HepG2 (cell line): Measurements from ENCODE around the gene TIFAB. TPM values are rescaled to one million over a fixed set of nuclear protein-coding genes. Genes with fewer than 3 reads are reported as not detected.

Experiments used
- ATAC-seq: fragments of 200-7000 bp; cut with Tn5 transposase; 3 replicates; pipeline ENCODE4 v1.9.1; 2020; ENCODE audit warnings: mild to moderate bottlenecking, moderate library complexity
- BruUV-seq: library from RNA; stranded (reverse); fragments of 400-500 nt; replicated peaks from 2 replicates; lab custom pipeline; 2021; lab: Mats Ljungman, UMichigan
- CTCF ChIA-PET: fragments of 300-600 bp; formaldehyde crosslinking; extraction: SDS; loops from one replicate; lab custom pipeline; 2021; ENCODE audit warnings: low total read pairs, inconsistent platforms, low intra/inter-chr PET ratio; lab: Yijun Ruan, JAX
- POLR2A ChIA-PET: fragments of 350-600 bp; sonication (Branson Sonifier 250); formaldehyde crosslinking; loops from one replicate; lab custom pipeline; 2020; ENCODE audit warnings: antibody characterized with exemption, inconsistent platforms; lab: Yijun Ruan, JAX
- DNase-seq: peaks from one replicate; pipeline ENCODE4 v3.0.0-alpha.2; 2015; ENCODE audit warnings: low spot score
- FAIRE-seq: peaks from 3 replicates; lab custom pipeline; 2011; peaks lifted over from hg19 to GRCh38; lab: Jason Lieb, UNC
- H2AFZ ChIP-seq: one replicate; pipeline ENCODE4 v1.6.1; 2011; ENCODE audit warnings: low read length, inconsistent platforms
- H3K27ac ChIP-seq: fragments of 300-600 bp; 3 replicates; pipeline ENCODE4 v1.8.0; 2011; ENCODE audit warnings: mixed run types, mild to moderate bottlenecking, mixed read lengths, low read length, inconsistent platforms; ENCODE audit not compliant: insufficient read depth; ENCODE audit errors: extremely low read length
- H3K27me3 ChIP-seq, 2 experiments: fragments of 200-600 bp in 1 of 2; 2 replicates in 1 of 2; 3 replicates in 1 of 2; pipeline versions ENCODE4 v1.6.0 to v1.8.0; 2011; ENCODE audit warnings: low read length in 2 of 2, mild to moderate bottlenecking in 2 of 2, moderate library complexity in 2 of 2, inconsistent platforms in 1 of 2; ENCODE audit not compliant: insufficient read depth in 2 of 2, control insufficient read depth in 1 of 2
- H3K36me3 ChIP-seq, 2 experiments: fragments of 200-600 bp in 1 of 2; replicated peaks in 1 of 2; 2 replicates in 1 of 2; 3 replicates in 1 of 2; pipeline versions ENCODE4 v1.5.1 to v1.8.0; 2011; ENCODE audit warnings: low read length in 2 of 2, inconsistent platforms in 1 of 2; ENCODE audit not compliant: insufficient read depth in 2 of 2, control insufficient read depth in 1 of 2
- H3K4me1 ChIP-seq: 2 replicates; pipeline ENCODE4 v1.5.1; 2012; ENCODE audit warnings: low read length, inconsistent platforms; ENCODE audit not compliant: insufficient read depth
- H3K4me2 ChIP-seq: 2 replicates; pipeline ENCODE4 v1.6.0; 2011; ENCODE audit warnings: low read depth, low read length, inconsistent platforms
- H3K4me3 ChIP-seq, 3 experiments: fragments of 200-600 bp in 1 of 3; sonication (generic), shearing (Covaris generic) in 1 of 3; replicated peaks in 1 of 3; 2 replicates each; pipeline ENCODE4 v1.5.1; 2011 to 2016; ENCODE audit warnings: low read length in 3 of 3, inconsistent platforms in 2 of 3, low read depth in 2 of 3, mild to moderate bottlenecking in 2 of 3, control low read depth in 1 of 3, mixed read lengths in 1 of 3; ENCODE audit not compliant: insufficient read depth in 1 of 3
- H3K79me2 ChIP-seq: one replicate; pipeline ENCODE4 v1.6.1; 2011; ENCODE audit warnings: low read length, inconsistent platforms; ENCODE audit not compliant: insufficient read depth
- H3K9ac ChIP-seq: 2 replicates; pipeline ENCODE4 v1.6.0; 2011; ENCODE audit warnings: mild to moderate bottlenecking, low read depth, low read length, inconsistent platforms; ENCODE audit not compliant: insufficient read depth
- H3K9me3 ChIP-seq: 2 replicates; pipeline ENCODE4 v1.5.1; 2012; ENCODE audit warnings: mild to moderate bottlenecking, low read length
- H4K20me1 ChIP-seq: 2 replicates; pipeline ENCODE4 v1.6.0; 2011; ENCODE audit warnings: inconsistent platforms, mild to moderate bottlenecking, low read length, moderate library complexity; ENCODE audit not compliant: insufficient read depth
- DNMT1 ChIP-seq: sonication (generic); formaldehyde crosslinking; IDR thresholded peaks from 2 replicates; pipeline ENCODE4 v1.5.1; 2020; ENCODE audit warnings: mild to moderate bottlenecking, missing genetic modification reagents
- FOSL1 ChIP-seq: sonication (generic); formaldehyde crosslinking; IDR thresholded peaks from 2 replicates; pipeline ENCODE4 v1.9.0; 2021; ENCODE audit warnings: missing genetic modification reagents, borderline replicate concordance
- FOXC1 ChIP-seq: sonication (generic); formaldehyde crosslinking; IDR thresholded peaks from 2 replicates; pipeline ENCODE4 v1.8.0; 2022; ENCODE audit warnings: mild to moderate bottlenecking, missing genetic modification reagents, borderline replicate concordance
- SP2 ChIP-seq: sonication (generic); formaldehyde crosslinking; IDR thresholded peaks from 2 replicates; pipeline ENCODE4 v1.5.1; 2020; ENCODE audit warnings: mild to moderate bottlenecking, missing genetic modification reagents
- ZNF781 ChIP-seq: sonication (generic); formaldehyde crosslinking; IDR thresholded peaks from 2 replicates; pipeline ENCODE4 v1.5.1; 2020; ENCODE audit warnings: borderline replicate concordance, mild to moderate bottlenecking, missing genetic modification reagents; ENCODE audit errors: not compliant biosample characterization
- WGBS: methylation state at CpG from one replicate; pipeline ENCODE4 v1.1.6; 2017; ENCODE audit warnings: low lambda C conversion rate; 5-methylcytosine and 5-hydroxymethylcytosine counted together
- in situ Hi-C: cut with HindIII; loops from 2 replicates; pipeline ENCODE4 v1.10.0; 2017; ENCODE audit warnings: low pct_unique_long_range_greater_than_20kb; ENCODE audit not compliant: extremely low pct_ligation_motif_present
- intact Hi-C: fragments of 100-400 bp; cut with micrococcal nuclease; formaldehyde crosslinking; loops from one replicate; pipeline ENCODE4 v1.10.0; 2022; ENCODE audit not compliant: unreplicated experiment
- polyA plus RNA-seq, 8 experiments: library from polyadenylated mRNA; depleted of rRNA in 3 of 8; stranded (reverse) in 7 of 8; unstranded in 1 of 8; fragments of >200 nt; fragmentation: Illumina TruSeq in 4 of 8; extraction: Trizol in 4 of 8; gene quantifications; 2 replicates each; pipeline versions ENCODE4 v1.2.1 to v1.2.3, GENCODE V29; 2011 to 2016; ENCODE audit warnings: low read depth in 4 of 8, missing spikeins in 1 of 8, mixed read lengths in 1 of 8; ENCODE audit not compliant: insufficient read depth in 1 of 8
- total RNA-seq, 5 experiments: library from RNA; depleted of rRNA; stranded (reverse); fragments of >200 nt; fragmentation: Illumina TruSeq; extraction: Trizol; gene quantifications; 2 replicates each; pipeline ENCODE4 v1.2.3, GENCODE V29; 2016; ENCODE audit warnings: low read depth in 1 of 5
- TF ChIP-seq, protein P1 (sequence below): IDR thresholded peaks from 2 replicates; pipeline ENCODE4 v1.6.1; 2012; ENCODE audit warnings: low read length, improper control_type of control experiment
- TF ChIP-seq, protein P2 (sequence below): sonication (generic); formaldehyde crosslinking; IDR thresholded peaks from 2 replicates; pipeline ENCODE4; 2020; ENCODE audit warnings: missing genetic modification reagents, mild to moderate bottlenecking, borderline replicate concordance

TIFAB gene
- total and polyA plus RNA-seq, 2 of the 13 experiments (the other 11 are each of a cell fraction or from before 2014, with no cell fraction given): not detected

DNA sequence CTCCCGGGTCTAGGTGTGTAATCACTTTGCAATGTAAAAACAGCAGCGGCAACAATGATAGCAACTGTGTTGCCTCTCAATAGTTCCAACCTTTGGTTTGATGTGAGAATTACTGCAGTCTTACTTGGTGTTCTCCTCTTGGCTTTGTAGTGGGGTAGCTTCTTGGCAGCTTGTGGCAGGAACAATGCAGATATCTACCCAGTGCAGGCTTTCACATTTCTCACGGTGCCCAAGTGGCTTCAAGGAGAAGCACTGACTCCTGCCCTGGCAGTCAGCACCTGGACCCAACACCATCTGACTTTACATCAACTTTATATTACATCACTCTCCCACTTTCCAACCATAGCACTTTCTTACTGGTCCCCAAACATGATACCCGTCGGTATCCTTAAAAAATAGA, 28.4 kb upstream of the TIFAB start:
- no peak overlapping the region for H3K4me2 ChIP-seq
- H3K9me3 ChIP-seq: no peaks in the 10 kb centered on the region
- peaks cover 37% of the 10 kb centered on the region for H3K4me1 ChIP-seq
- H3K27me3 ChIP-seq: no peaks in the 10 kb centered on the region; a peak in 1 of 5 replicates
- H3K4me3 ChIP-seq: no peak overlapping the region
- POLR2A ChIA-PET: no interaction called here
- FAIRE-seq: no peak
- no peak overlapping the region for H3K9ac ChIP-seq
- no peaks in the 10 kb centered on the region for H3K79me2 ChIP-seq
- no peaks in the 10 kb centered on the region for H4K20me1 ChIP-seq
- no peak overlapping the region for H2AFZ ChIP-seq
- WGBS: 89% methylated on average over 5 of the region's 5 CpGs
- TF ChIP-seq FOXC1 (no peak), ZNF781 (no peak)
- TF ChIP-seq, all 625 proteins: peak for 0
- intact Hi-C loops (no loop called here), in situ Hi-C loops (no loop called here)
- no peak overlapping the region for H3K27ac ChIP-seq
- CTCF ChIA-PET: no interaction called here
- H3K36me3 ChIP-seq: no peaks in the 10 kb centered on the region
- DNase-seq: no peak
- ATAC-seq: no peak
- no TSS peak for BruUV-seq

DNA sequence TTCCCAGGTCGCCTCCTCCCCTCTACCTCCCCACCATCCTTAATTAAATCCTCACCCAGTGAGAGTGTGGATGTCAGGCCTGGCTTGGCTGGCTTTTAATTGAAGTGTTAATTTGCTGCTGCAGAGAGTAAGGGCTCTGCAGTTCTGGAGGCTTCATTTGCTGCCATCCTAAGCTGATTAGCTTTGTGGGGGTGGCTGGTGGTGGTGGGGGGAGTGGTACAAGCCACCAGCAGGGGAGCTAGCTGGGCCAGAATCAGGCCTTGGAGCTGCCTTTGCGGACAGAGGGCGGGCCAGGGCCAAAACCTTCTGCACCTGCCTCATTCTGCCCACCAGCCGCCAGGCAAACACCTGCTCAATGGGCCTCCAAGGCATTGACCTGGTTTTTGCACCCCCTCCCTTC, 26.8 kb upstream of the TIFAB start:
- no peak for FAIRE-seq
- in situ Hi-C loops (no loop called here), intact Hi-C loops (no loop called here)
- BruUV-seq: no TSS peak
- Histone ChIP-seq H3K27ac (no peak overlapping the region), H2AFZ (no peak overlapping the region), H3K9ac (no peak overlapping the region), H3K27me3 (no peaks in the 10 kb centered on the region; a peak in 1 of 5 replicates), H3K9me3 (no peaks in the 10 kb centered on the region), H3K4me1 (peaks cover 26% of the 10 kb centered on the region), H3K36me3 (no peaks in the 10 kb centered on the region), H3K4me3 (no peak overlapping the region), H3K4me2 (no peak overlapping the region), H3K79me2 (no peaks in the 10 kb centered on the region), H4K20me1 (no peaks in the 10 kb centered on the region)
- 76% methylated on average over 2 of the region's 4 CpGs for WGBS
- ChIA-PET POLR2A (no interaction called here), CTCF (no interaction called here)
- TF ChIP-seq FOSL1 (CRISPR knock-in tag) (no peak), DNMT1 (CRISPR knock-in tag) (no peak), SP2 (no peak)
- TF ChIP-seq, protein P1, sequence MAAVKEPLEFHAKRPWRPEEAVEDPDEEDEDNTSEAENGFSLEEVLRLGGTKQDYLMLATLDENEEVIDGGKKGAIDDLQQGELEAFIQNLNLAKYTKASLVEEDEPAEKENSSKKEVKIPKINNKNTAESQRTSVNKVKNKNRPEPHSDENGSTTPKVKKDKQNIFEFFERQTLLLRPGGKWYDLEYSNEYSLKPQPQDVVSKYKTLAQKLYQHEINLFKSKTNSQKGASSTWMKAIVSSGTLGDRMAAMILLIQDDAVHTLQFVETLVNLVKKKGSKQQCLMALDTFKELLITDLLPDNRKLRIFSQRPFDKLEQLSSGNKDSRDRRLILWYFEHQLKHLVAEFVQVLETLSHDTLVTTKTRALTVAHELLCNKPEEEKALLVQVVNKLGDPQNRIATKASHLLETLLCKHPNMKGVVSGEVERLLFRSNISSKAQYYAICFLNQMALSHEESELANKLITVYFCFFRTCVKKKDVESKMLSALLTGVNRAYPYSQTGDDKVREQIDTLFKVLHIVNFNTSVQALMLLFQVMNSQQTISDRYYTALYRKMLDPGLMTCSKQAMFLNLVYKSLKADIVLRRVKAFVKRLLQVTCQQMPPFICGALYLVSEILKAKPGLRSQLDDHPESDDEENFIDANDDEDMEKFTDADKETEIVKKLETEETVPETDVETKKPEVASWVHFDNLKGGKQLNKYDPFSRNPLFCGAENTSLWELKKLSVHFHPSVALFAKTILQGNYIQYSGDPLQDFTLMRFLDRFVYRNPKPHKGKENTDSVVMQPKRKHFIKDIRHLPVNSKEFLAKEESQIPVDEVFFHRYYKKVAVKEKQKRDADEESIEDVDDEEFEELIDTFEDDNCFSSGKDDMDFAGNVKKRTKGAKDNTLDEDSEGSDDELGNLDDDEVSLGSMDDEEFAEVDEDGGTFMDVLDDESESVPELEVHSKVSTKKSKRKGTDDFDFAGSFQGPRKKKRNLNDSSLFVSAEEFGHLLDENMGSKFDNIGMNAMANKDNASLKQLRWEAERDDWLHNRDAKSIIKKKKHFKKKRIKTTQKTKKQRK: no peak
- TF ChIP-seq, protein P2, sequence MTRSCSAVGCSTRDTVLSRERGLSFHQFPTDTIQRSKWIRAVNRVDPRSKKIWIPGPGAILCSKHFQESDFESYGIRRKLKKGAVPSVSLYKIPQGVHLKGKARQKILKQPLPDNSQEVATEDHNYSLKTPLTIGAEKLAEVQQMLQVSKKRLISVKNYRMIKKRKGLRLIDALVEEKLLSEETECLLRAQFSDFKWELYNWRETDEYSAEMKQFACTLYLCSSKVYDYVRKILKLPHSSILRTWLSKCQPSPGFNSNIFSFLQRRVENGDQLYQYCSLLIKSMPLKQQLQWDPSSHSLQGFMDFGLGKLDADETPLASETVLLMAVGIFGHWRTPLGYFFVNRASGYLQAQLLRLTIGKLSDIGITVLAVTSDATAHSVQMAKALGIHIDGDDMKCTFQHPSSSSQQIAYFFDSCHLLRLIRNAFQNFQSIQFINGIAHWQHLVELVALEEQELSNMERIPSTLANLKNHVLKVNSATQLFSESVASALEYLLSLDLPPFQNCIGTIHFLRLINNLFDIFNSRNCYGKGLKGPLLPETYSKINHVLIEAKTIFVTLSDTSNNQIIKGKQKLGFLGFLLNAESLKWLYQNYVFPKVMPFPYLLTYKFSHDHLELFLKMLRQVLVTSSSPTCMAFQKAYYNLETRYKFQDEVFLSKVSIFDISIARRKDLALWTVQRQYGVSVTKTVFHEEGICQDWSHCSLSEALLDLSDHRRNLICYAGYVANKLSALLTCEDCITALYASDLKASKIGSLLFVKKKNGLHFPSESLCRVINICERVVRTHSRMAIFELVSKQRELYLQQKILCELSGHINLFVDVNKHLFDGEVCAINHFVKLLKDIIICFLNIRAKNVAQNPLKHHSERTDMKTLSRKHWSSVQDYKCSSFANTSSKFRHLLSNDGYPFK (CRISPR knock-in tag): no peak
- DNase-seq: no peak
- no peak for ATAC-seq
